Left cardiac atrium (tissue), 4 donors: ENCODE measurements around the gene VSTM1. TPM values are rescaled to one million over a fixed set of nuclear protein-coding genes. Genes with fewer than 3 reads are reported as not detected.
"Not testable (repeated sequence)": the region's sequence is repeated elsewhere in the genome, so short reads cannot be mapped to it uniquely, and the experiment has no call there.

Experiments used
- ATAC-seq, 2 donors: fragments of 200-7000 bp; cut with Tn5 transposase; one replicate each; pipeline ENCODE4 v1.9.1; 2020; ENCODE audit warnings: mild to moderate bottlenecking in 2 of 2, moderate library complexity in 2 of 2
- DNase-seq: peaks from one replicate; pipeline ENCODE4 v3.0.0-alpha.2; 2020
- intact Hi-C, 2 donors: fragments of 100-400 bp; cut with DNase I; formaldehyde crosslinking; loops; one replicate each; pipeline versions ENCODE4 v1.14.1 to v1.15.1; 2022 to 2023
- total RNA-seq, 2 donors: library from RNA; stranded (reverse); fragmentation: NEBNext Ultra II Directional; extraction: Animal tissue kit (Norgen Biotek cat#: 25700); gene quantifications; one replicate each; pipeline ENCODE4 v1.2.1, GENCODE V29; 2021
- donor health status: DM: no; HTN: yes; CAD: no.
- donor health status: DM: no; HTN: yes; CAD: no; lungs with severe emphysema.
- donor health status: DM: yes; HTN: yes; CAD: no.
- donor health status: Dilated cardiomyopathy.

Gene VSTM1
- total RNA-seq, 2 donors from 2014 or later = 0.29 TPM; not detected in 1

GRCh38 chr19:54077334-54077733 is 13.6 kb upstream of the VSTM1 start:
- intact Hi-C loops = no loop called here
- DNase-seq (no peak), ATAC-seq (no peak)

DNA sequence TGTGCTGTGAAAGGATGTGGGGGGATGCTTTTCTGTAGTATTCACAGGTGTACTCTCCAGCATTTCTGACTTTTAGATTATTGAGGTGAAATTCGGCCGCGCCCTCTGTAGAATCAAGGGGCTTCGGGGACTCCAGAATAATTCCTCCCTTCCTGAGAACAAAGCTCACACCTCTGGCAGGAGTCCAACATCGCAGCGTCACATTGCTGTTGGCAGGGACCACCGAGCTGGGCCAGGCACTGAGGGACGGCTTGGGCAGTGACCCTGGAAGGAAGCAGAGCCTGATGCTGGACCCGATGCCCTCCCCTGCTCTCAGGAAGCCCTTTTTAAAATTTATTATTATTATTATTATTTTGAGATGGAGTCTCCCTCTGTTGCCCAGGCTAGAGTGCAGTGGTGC is 11.2 kb upstream of the VSTM1 start:
- no peak for ATAC-seq

GRCh38 chr19:54073829-54074228 is 10.1 kb upstream of the VSTM1 start:
- DNase-seq = no peak
- no peak for ATAC-seq
- intact Hi-C loops = no loop called here

More for the DNA sequence above, 11.2 kb upstream of the VSTM1 start:
- intact Hi-C loops = no loop called here
- DNase-seq = no peak

GRCh38 chr19:54069470-54069869 is 5.8 kb upstream of the VSTM1 start:
- ATAC-seq (no peak), DNase-seq (no peak)
- intact Hi-C loops = no loop called here

- DNase-seq (no peak), ATAC-seq (peak in 1 of 2 donors; percentile 49)
- intact Hi-C loops = no loop called here
Measured at GRCh38 chr19:54062643-54063042, 1.1 kb downstream of the VSTM1 start.

DNA sequence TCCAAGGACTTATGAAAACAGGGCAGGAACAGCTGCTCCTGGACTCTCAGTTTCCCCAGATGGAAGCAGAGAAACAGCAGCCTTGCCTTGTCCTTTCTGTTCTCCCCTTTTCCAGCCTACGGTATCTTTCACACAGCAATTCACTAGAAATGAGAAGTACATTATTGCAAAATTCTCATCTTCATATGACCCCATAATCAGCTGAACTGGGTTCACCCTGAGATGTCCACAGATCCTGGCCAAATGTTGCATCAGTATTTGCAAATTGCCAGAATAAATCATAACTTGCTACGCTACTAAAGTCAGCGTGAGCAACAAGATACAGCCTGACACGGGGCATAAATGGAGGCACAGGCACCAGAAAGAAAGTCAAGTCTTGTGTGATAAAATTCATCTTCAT is 16.1 kb downstream of the VSTM1 start:
- intact Hi-C loops = no loop called here
- DNase-seq = no peak
- ATAC-seq = no peak

DNA sequence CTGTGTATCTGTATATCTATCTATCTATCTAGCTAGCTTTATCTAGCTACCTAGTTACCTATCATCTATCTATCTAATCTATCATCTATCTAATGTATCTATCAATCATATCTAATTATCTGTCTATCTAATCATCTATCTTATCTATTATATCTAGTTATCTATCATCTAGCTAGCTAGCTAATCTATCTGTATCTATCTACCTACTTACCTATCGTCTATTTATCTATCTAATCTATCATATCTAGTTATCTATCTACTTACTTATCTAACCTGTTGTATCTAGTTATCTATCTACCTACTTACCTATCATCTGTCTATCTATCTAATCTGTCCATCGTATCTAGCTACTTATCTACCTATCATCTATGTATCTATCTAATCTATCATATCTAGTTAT is 17.9 kb downstream of the VSTM1 start:
- intact Hi-C loops = no loop called here
- ATAC-seq (no peak), DNase-seq (no peak)

- ATAC-seq = no peak
- intact Hi-C loops = no loop called here
- DNase-seq = no peak
Measured at GRCh38 chr19:54042989-54043388, 20.7 kb downstream of the VSTM1 start.

- intact Hi-C loops = no loop called here
Measured at GRCh38 chr19:54041969-54042606, 21.6 kb downstream of the VSTM1 start.

GRCh38 chr19:54040003-54040402 is 23.7 kb downstream of the VSTM1 start:
- ATAC-seq (no peak), DNase-seq (no peak)
- intact Hi-C loops = no loop called here

More at GRCh38 chr19:54041969-54042606, 21.6 kb downstream of the VSTM1 start:
- no peak for DNase-seq
- ATAC-seq = no peak

DNA sequence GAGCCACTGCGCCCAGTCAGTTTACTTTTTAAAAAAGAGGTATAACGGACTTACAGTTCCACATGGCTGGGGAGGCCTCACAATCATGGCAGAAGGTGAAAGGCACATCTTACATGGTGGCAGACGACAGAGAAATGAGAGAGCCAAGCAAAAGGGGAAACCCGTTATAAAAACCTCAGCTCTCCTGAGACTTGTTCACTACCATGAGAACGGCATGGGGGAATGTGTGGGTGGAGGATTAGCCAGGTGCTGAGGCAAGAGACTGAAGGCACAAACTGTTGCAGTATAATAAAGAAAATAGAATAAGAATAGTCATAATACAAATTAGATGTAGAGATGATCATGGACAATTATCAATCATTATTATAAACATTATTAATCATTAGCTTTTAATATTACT is 27.2 kb downstream of the VSTM1 start:
- DNase-seq, ATAC-seq, intact Hi-C loops: not testable (repeated sequence)

DNA sequence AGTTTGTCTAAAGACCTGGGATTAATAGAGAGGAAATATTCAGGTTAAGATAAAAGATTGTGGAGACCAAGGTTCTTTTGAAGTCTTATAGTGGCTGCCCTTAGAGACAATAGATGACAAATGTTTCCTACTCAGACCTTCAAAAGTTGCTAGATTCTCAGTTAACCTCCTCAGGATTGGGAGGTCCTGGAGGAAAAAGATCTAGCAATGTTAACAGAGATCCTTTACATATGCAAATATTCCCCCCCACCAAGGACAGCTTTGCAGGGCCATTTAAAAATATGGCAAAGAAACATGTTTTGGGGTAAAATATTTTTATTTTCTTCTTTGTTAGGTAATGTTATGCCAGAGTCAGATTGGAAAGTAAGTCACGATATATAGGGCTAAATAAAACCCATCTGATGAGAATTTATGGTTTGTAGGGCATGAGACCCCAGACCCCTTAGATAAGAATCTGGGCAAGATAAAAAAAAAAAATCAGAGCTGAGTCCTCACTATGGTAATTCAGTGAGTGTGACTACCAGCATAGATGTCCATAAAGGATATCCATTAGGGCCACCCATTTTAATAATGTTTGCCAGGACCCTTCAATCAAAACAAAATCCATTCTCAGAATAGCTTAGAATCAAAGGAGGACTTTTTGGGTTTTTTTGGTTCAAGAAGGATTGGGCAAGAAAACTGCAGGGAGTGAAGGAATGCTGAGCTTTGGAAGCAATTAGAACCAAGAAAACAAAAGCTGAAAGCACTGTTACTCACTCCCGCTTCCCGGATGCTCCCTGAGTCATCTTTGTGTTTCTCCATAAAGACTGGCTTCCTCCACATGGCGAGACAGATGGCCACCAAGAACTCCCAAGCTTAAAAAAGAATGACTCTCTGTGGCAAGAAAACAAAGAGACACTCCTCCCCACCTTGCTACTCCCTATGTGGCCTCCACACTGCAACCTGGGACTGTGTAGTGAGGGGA is 28.2 kb downstream of the VSTM1 start:
- intact Hi-C loops = no loop called here
- DNase-seq (no peak), ATAC-seq (no peak)

DNA sequence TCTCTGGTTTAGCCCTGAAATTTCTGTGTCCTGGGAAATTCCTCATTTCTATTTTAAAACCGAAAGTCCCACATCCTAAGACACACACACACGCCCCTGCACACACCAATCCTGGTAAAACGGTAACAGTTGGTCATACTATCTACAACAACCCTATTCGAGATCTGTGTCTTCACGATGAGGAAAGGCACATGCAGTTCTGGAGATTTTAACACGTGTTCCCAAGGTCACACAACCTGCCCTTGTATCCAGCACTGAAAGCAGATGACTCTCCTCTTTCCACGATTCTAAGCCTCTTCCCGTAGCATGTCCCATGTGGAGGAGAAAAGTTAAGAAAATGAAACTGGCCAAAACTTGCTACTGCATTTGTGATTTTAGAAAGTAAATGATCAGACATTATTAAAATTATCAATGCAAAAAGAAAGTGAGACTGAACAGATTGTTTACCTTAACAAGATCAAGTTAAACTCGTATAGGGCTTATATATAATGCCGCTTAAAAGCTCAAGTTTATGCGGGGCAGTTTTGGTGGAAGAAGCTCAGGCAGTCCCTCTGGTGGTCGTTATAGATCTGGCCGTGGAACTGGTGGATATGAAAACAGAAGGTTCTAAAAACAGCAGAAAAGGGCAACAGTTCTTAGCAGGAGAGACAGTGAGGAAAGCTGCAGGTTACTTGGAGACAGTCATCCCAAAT is 32.7 kb downstream of the VSTM1 start:
- ATAC-seq (no peak), DNase-seq (no peak)
- intact Hi-C loops = no loop called here

DNA sequence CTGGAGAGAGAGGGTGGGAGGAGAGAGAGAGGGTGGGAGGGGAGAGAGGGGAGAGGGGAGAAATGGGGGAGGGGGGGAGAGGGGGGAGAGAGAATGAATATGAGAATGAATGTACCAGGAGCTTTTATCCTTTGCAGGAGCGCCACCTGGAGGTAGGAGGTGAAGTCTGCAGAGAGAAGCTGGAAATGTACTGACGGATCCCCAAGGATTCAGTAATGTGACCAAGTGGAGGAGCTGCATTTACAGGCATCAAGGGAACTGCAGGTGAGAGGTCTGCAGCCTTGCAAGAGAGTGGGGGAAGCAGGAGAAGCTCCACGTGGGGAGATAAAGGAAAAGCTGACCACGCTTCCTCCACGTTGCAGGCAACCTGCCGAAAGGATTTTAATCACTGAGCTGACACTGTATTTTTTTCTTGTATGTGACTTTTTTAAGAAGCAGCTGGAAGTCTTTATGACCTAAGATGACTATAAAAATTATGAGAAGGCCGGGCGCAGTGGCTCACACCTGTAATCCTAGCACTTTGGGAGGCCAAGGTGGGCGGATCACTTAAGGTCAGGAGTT is 33.7 kb downstream of the VSTM1 start:
- ATAC-seq (no peak), DNase-seq (peak; percentile 53)
- intact Hi-C loops = loop anchor here (10.0 kb wide), 2 partner anchors 125 to 225 kb away; partner anchors contain the start of gene CACNG7 (in 2 of the 2)

DNA sequence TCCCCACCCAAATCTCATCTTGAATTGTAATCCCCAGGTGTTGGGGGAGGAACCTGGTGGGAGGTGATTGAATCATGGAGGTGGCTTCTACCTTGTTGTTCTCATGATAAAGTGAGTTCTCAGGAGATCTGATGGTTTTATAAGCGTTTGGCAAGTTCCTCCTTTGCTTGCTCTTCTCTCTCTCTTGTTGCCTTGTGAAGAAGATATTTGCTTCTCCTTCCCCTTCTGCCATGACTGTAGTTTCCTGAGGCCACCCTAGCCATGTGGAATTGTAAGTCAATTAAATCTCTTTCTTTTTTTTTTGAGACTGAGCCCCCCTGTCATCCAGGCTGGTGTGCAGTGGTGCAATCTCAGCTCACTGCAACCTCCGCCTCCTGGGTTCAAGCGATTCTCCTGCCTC is 34.4 kb downstream of the VSTM1 start:
- DNase-seq (no peak), ATAC-seq (no peak)
- intact Hi-C loops = loop anchor here (10.0 kb wide), 2 partner anchors 124 to 224 kb away; partner anchors contain the start of gene CACNG7 (in 2 of the 2)

DNA sequence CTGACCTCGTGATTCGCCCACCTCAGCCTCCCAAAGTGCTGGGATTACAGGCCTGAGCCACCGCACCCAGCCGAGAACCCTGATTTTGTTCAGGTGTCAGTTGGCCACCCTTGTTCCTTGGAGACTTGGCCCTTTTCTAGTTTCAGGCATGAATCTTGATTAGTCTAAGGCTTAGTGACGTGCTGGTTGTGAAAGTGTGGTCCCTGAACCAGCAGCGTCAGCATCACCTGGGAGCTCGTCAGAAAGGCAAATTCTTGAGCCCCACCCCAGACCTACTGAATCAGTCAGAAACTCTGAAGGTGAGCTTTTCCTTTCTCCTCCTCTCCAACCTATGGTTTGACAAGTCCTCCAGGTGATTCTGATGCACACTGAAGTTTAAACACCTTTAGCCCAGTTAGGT is 37.0 kb downstream of the VSTM1 start:
- ATAC-seq (no peak), DNase-seq (no peak)
- intact Hi-C loops = loop anchor here (10.0 kb wide), 2 partner anchors 122 to 222 kb away; partner anchors contain the start of gene CACNG7 (in 2 of the 2)

- intact Hi-C loops = loop anchor here (5.0 to 10.0 kb wide), 4 partner anchors 120 to 232 kb away; partner anchors contain the start of gene CACNG7 (in 2 of the 2)
- ATAC-seq (no peak), DNase-seq (no peak)
Measured at GRCh38 chr19:54024660-54025059, 39.0 kb downstream of the VSTM1 start.

DNA sequence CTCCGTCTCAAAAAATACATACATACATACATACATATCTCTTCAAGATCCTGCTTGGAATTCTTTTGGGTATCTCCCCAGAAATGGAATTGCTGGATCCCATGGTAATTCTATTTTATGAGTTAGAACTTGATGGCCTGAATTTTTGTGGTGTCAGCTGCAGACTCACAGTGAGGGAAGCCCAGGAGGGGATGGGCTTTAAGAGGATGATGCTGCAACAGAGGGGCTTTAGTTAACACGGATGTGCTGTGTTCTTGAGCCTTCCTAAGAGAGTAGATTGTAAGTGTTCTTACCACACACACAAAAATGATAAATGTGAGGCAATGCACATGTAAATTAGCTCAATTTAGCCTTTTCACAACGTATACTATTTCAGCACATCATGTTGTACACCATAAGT is 40.5 kb downstream of the VSTM1 start:
- DNase-seq = no peak
- intact Hi-C loops = loop anchor here (5.0 to 10.0 kb wide), 4 partner anchors 118 to 231 kb away; partner anchors contain the start of gene CACNG7 (in 2 of the 2)
- ATAC-seq = no peak

GRCh38 chr19:54021932-54022331 is 41.8 kb downstream of the VSTM1 start:
- ATAC-seq = no peak
- intact Hi-C loops = loop anchor here (5.0 to 10.0 kb wide), 4 partner anchors 117 to 230 kb away; partner anchors contain the start of gene CACNG7 (in 2 of the 2)
- DNase-seq = no peak
